SK-N-SH (cell line): ENCODE data around the gene RBM48. TPM values are rescaled to one million over a fixed set of nuclear protein-coding genes. Genes with fewer than 3 reads are reported as not detected.

ENCODE experiments used
- CTCF ChIA-PET: fragments of 300-600, 350-600 bp; formaldehyde crosslinking; extraction: SDS; loops from one replicate; lab custom pipeline; 2021; lab: Yijun Ruan, JAX
- POLR2A ChIA-PET: fragments of 350-600 bp; sonication (Branson Sonifier 250); formaldehyde crosslinking; extraction: SDS; loops from one replicate; lab custom pipeline; 2020; ENCODE audit warnings: antibody characterized with exemption, inconsistent platforms; lab: Yijun Ruan, JAX
- DNase-seq: peaks from one replicate; pipeline ENCODE4 v3.0.0; 2012
- H2AFZ ChIP-seq: fragments of 200-600 bp; sonication (generic); 2 replicates; pipeline ENCODE4 v1.8.1; 2016; ENCODE audit warnings: antibody characterized with exemption, mild to moderate bottlenecking, low read depth
- H3F3A ChIP-seq: fragments of 200-600 bp; sonication (generic); replicated peaks from 2 replicates; pipeline ENCODE3; 2016; ENCODE audit warnings: antibody characterized with exemption, mild to moderate bottlenecking; ENCODE audit not compliant: insufficient read depth
- H3K27ac ChIP-seq, 2 experiments: fragments of 200-500 bp in 1 of 2; fragments of 200-600 bp in 1 of 2; sonication (Bioruptor generic) in 1 of 2; sonication (generic), shearing (Covaris generic) in 1 of 2; 2 replicates each; pipeline versions ENCODE4 v1.5.1 to v1.6.1; 2014 to 2016; ENCODE audit warnings: low read depth in 2 of 2, inconsistent platforms in 1 of 2, low read length in 1 of 2, mild to moderate bottlenecking in 1 of 2, mixed read lengths in 1 of 2
- H3K27me3 ChIP-seq: fragments of 200-600 bp; sonication (generic), shearing (Covaris generic); 2 replicates; pipeline ENCODE4 v1.6.1; 2016; ENCODE audit warnings: mixed run types; ENCODE audit not compliant: insufficient read depth
- H3K36me3 ChIP-seq, 2 experiments: fragments of 200-500 bp in 1 of 2; fragments of 200-600 bp in 1 of 2; sonication (Bioruptor generic) in 1 of 2; sonication (generic) in 1 of 2; replicated peaks in 1 of 2; 2 replicates each; pipeline versions ENCODE3 to v1.5.1; 2014 to 2016; ENCODE audit warnings: low read length in 1 of 2, mild to moderate bottlenecking in 1 of 2; ENCODE audit not compliant: insufficient read depth in 2 of 2, control insufficient read depth in 1 of 2
- H3K4me1 ChIP-seq, 2 experiments: fragments of 200-500 bp in 1 of 2; fragments of 200-600 bp in 1 of 2; sonication (Bioruptor generic) in 1 of 2; sonication (generic), shearing (Covaris generic) in 1 of 2; 2 replicates each; pipeline versions ENCODE4 v1.5.1 to v1.6.1; 2014 to 2016; ENCODE audit warnings: low read depth in 1 of 2, low read length in 1 of 2, mixed run types in 1 of 2; ENCODE audit not compliant: insufficient read depth in 2 of 2, control insufficient read depth in 1 of 2
- H3K4me2 ChIP-seq: fragments of 200-600 bp; sonication (generic), shearing (Covaris generic); 2 replicates; pipeline ENCODE4 v1.6.1; 2017; ENCODE audit warnings: mixed run types
- H3K4me3 ChIP-seq, 2 experiments: fragments of 200-500 bp in 1 of 2; fragments of 200-600 bp in 1 of 2; sonication (Bioruptor generic) in 1 of 2; sonication (generic), shearing (Covaris generic) in 1 of 2; 2 replicates each; pipeline versions ENCODE4 v1.5.1 to v1.8.1; 2014 to 2016; ENCODE audit warnings: low read depth in 2 of 2, inconsistent platforms in 1 of 2, low read length in 1 of 2, mild to moderate bottlenecking in 1 of 2, mixed read lengths in 1 of 2, moderate library complexity in 1 of 2
- H3K79me2 ChIP-seq: fragments of 200-600 bp; sonication (generic); 2 replicates; pipeline ENCODE4 v1.8.1; 2017; ENCODE audit warnings: mild to moderate bottlenecking; ENCODE audit not compliant: insufficient read depth
- H3K9ac ChIP-seq: fragments of 200-600 bp; sonication (generic); 2 replicates; pipeline ENCODE4 v1.6.1; 2017; ENCODE audit warnings: mixed run types
- H3K9me2 ChIP-seq: fragments of 200-600 bp; sonication (generic); 2 replicates; pipeline ENCODE4 v1.6.1; 2017; ENCODE audit warnings: mixed run types
- H3K9me3 ChIP-seq: fragments of 200-600 bp; sonication (generic); 2 replicates; pipeline ENCODE4 v1.6.1; 2017; ENCODE audit warnings: mixed run types, mild to moderate bottlenecking, moderate library complexity
- H4K20me1 ChIP-seq: fragments of 200-600 bp; sonication (generic); 2 replicates; pipeline ENCODE4 v1.6.1; 2017; ENCODE audit warnings: mild to moderate bottlenecking, mixed run types; ENCODE audit not compliant: insufficient read depth
- CHD2 ChIP-seq: fragments of 150-350 bp; IDR thresholded peaks from 2 replicates; pipeline ENCODE4 v1.6.1; 2018; ENCODE audit warnings: low read length; ENCODE audit not compliant: partially characterized antibody
- EZH2phosphoT487 ChIP-seq: fragments of 200-600 bp; sonication (generic); IDR thresholded peaks from 2 replicates; pipeline ENCODE4 v1.6.1; 2017; ENCODE audit warnings: low read depth, mixed run types, mild to moderate bottlenecking, antibody characterized with exemption, moderate library complexity, borderline replicate concordance
- FOXM1 ChIP-seq: IDR thresholded peaks from 2 replicates; pipeline ENCODE4 v1.4.0; 2012; ENCODE audit warnings: low read depth, mild to moderate bottlenecking
- MAX ChIP-seq: IDR thresholded peaks from 2 replicates; pipeline ENCODE4 v1.4.0; 2012; ENCODE audit warnings: low read depth
- REST ChIP-seq: IDR thresholded peaks from 2 replicates; pipeline ENCODE4 v1.6.1; 2012; ENCODE audit warnings: mild to moderate bottlenecking, low read depth, low read length, moderate library complexity
- SIN3A ChIP-seq: IDR thresholded peaks from 2 replicates; pipeline ENCODE4 v1.6.1; 2012; ENCODE audit warnings: low read depth, mild to moderate bottlenecking, low read length, moderate library complexity, borderline replicate concordance
- SMC3 ChIP-seq: IDR thresholded peaks from 2 replicates; pipeline ENCODE4 v1.6.1; 2012; ENCODE audit warnings: low read depth, low read length, improper control_type of control experiment
- TAF1 ChIP-seq: IDR thresholded peaks from 2 replicates; pipeline ENCODE4 v1.6.1; 2012; ENCODE audit warnings: low read depth, mild to moderate bottlenecking, low read length, moderate library complexity, borderline replicate concordance
- YY1 ChIP-seq: IDR thresholded peaks from 2 replicates; pipeline ENCODE4 v1.4.0; 2012; ENCODE audit warnings: low read depth, mild to moderate bottlenecking
- ZBTB33 ChIP-seq: IDR thresholded peaks from 2 replicates; pipeline ENCODE4 v1.4.0; 2012; ENCODE audit warnings: low read depth, borderline replicate concordance
- WGBS: methylation state at CpG from one replicate; pipeline ENCODE4 v1.1.6; 2017; ENCODE audit warnings: low lambda C conversion rate; 5-methylcytosine and 5-hydroxymethylcytosine counted together
- polyA plus RNA-seq, 3 experiments: library from polyadenylated mRNA; depleted of rRNA; stranded (reverse); fragments of >200 nt; gene quantifications; 2 replicates each; pipeline ENCODE4 v1.2.3, GENCODE V29; 2012

The RBM48 gene
- polyA plus RNA-seq, 1 of the 3 experiments (the other 2 are of a cell fraction), result 4.7 TPM

- no peak for DNase-seq
- Histone ChIP-seq H2AFZ (no peak overlapping the region), H3K9me3 (no peaks in the 10 kb centered on the region), H3K9ac (no peak overlapping the region), H3K4me2 (no peak overlapping the region), H3F3A (peaks cover 7% of the 10 kb centered on the region), H3K4me1 (no peaks in the 10 kb centered on the region), H3K27ac (no peak overlapping the region), H3K36me3 (peaks cover 74 to 75% of the 10 kb centered on the region in 2 experiments), H4K20me1 (no peaks in the 10 kb centered on the region), H3K79me2 (no peaks in the 10 kb centered on the region), H3K9me2 (no peaks in the 10 kb centered on the region), H3K27me3 (no peaks in the 10 kb centered on the region), H3K4me3 (no peak overlapping the region)
- TF ChIP-seq SIN3A, result no peak
- no peak for TF ChIP-seq MAX
- no peak for TF ChIP-seq ZBTB33
- TF ChIP-seq YY1, result no peak
- TF ChIP-seq TAF1, result no peak
- 94% methylated on average over 3 of the region's 3 CpGs for WGBS
- ChIA-PET CTCF (no interaction called here), POLR2A (no interaction called here)
Observed at GRCh38 chr7:92504563-92504962, 24.0 kb upstream of the RBM48 start.

- no peaks in the 10 kb centered on the region for H3K4me1 ChIP-seq
- H3K27me3 ChIP-seq, result no peaks in the 10 kb centered on the region
- no peak overlapping the region for H3K4me3 ChIP-seq
- 86% methylated on average over 2 of the region's 2 CpGs for WGBS
- H3F3A ChIP-seq, result peaks cover 14% of the 10 kb centered on the region
- TF ChIP-seq FOXM1, result no peak
- TF ChIP-seq REST, result no peak
- no peak for TF ChIP-seq CHD2
- no peak for TF ChIP-seq SMC3
- no peak for TF ChIP-seq EZH2phosphoT487
- no peaks in the 10 kb centered on the region for H3K79me2 ChIP-seq
- no peak for DNase-seq
- H3K27ac ChIP-seq, result no peak overlapping the region
- H2AFZ ChIP-seq, result no peak overlapping the region
- H3K9me3 ChIP-seq, result no peaks in the 10 kb centered on the region
- H3K36me3 ChIP-seq, result peaks cover 61 to 66% of the 10 kb centered on the region in 2 experiments
- no peaks in the 10 kb centered on the region for H3K9me2 ChIP-seq
- CTCF ChIA-PET, result no interaction called here
- H3K4me2 ChIP-seq, result no peak overlapping the region
- POLR2A ChIA-PET, result no interaction called here
- H3K9ac ChIP-seq, result no peak overlapping the region
- no peaks in the 10 kb centered on the region for H4K20me1 ChIP-seq
Observed at GRCh38 chr7:92506363-92506762, 22.2 kb upstream of the RBM48 start.
